NCI-H748 treated with DMSO at 0.1 percent for 48 hours (cell line): ENCODE measurements around the gene LYST.

ENCODE experiments used
- DNase-seq: peaks from one replicate; lab custom pipeline; 2025; lab: John Stamatoyannopoulos, UW

The LYST gene

DNA sequence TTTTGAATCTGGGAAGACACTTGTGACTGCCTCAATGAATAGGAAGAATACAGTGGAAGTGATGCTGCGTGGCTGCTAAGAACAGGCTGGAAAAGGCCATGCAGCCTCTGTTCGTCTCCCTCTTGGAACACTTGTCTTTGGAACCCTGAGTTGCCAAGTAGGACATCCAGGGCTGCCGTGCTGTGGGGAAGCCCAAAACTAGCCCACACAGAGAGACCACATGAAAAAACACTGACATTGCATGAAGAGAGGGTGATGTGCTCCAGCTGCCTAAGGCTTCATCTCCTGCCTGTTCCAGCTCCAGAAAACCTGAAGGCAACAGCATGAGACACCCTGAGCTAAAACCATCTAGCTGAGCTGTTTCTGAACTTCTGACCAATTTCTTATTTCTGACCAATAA lies 156.0 kb downstream of the LYST start:
- DNase-seq, result no peak

DNA sequence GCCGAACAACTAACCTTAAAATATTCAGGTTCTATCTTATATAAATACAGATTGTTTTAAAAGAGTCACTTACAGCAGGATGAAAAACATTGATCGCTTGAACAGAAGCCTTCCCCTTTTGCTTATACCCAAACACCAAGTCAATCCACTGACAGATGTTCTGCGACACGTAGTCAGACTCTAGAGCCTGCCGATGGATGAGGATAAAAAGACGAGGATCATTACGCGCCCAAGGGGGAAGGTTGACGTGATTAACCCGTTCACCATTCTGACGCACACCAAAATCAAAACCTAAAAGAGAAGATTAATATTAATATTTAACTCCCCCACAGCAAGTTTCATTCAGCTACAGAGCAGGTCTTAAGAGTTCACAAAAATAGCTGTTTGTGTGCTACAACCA lies 157.7 kb downstream of the LYST start:
- DNase-seq, result no peak

DNA sequence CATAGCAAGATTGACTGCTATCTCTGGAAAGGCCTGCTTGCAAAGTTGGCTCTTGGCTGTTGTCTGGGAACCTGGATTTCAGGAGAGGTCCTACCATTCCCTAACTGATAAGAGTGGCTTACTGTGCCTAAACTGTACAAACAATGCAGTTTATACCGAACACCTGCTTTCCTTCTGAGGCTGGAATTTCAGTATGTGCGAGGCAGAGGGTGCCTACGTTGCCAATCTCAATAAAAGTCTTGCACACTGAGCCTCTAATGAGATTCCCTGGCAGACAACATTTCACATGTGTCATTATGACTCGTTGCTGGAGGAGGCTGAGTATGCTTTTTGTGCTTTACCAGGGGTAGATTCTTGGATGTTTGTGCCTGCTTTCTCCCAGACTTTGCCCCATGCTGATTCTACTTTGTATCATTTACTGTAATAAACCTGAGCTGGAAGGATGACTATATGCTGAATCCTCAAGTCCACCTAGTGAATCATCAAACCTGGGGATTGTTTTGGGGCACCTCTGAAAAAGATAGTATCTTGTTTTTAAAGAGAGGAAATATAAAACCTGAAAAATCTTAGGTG lies 158.2 kb downstream of the LYST start:
- DNase-seq, result no peak

DNA sequence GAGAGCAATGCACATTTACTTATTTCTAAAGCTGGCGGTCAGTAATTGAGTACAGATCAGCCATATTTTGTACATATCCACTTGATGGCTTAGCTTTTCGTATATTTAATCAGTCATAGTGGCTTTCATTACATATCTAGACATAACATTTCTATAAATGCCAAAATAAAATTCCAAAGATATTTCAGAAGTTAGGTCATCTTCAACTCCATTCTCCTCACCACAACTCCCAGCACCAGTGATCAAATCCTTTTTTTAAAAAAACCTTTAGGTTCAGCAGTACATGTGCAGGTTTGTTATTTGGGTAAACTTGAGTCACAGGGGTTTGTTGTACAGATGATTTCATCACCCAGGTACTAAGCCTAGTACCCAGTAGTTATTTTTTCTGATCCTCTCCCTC lies 163.2 kb downstream of the LYST start:
- DNase-seq, result no peak

DNA sequence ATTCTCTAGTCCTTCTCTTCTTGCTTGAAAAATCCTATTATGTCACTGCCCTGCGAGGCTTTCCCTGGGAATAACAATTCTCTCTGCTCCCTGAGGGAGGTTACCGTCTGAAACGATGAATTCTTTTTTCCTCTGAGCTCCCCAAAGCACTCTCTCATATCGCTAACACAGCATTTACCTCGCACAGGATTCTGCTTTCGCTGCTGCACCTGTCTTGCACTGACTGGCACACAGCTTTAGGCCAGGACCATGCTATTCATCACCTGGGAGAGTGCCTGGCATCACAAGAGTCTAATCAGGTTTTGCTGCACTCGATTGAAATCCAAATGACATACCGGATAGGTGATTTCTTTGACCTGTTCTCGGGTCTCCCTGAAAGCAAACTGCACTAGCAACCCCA lies 164.3 kb downstream of the LYST start:
- no peak for DNase-seq

DNA sequence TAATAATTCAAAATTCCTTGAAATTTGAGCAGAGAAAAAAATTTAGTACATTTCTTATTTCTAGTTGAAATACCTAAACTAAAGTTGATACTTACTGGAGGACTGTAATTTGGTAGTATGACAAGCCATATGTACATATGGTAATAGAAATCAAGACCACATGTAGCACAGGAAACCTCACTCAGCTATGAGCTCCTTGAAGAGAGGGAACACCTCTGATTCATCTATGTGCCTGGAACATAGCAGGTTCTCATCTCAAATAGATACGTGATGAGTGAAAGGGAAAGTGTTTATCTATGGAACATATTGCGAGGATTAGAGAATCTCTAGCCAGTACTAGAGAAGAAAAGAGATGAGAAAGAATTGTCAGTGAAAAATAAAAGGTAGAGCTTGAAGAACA lies 169.2 kb downstream of the LYST start:
- DNase-seq, result no peak

DNA sequence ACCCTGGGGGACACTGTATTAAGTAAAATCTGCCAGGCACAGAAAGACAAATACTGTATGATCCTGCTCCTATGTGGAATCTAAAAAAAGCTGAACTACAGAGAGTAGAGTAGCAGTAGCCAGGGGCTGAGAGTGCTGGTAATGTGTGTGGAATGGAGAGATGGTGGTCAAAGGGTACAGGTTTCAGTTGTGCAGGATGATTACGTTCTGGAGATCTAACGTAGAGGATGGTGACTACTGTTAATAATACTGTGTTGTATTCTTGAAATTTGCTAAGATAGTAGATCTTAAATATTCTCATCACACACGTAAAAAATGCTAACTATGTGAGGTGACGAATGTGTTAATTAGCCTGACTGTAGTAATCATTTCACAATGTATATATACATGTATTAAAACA lies 177.3 kb downstream of the LYST start:
- no peak for DNase-seq

DNA sequence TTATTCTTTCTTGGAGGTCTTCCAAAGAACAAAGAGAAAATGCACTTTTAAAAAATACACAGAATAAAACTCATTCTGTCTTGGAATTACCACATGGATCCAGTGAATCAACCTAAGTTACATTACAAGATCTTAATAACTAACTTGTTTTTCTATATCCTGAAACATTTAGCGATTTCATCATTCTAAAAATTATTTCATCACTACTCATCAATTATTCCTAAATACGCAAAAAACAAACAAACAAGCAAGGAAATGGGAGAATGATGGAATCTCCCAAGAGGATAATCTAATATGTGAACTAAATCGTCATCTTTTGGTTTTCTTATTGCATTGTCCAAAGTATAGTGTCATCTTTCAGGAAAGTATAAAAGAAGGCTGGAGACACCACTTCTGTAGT lies 178.6 kb downstream of the LYST start:
- DNase-seq, result no peak

DNA sequence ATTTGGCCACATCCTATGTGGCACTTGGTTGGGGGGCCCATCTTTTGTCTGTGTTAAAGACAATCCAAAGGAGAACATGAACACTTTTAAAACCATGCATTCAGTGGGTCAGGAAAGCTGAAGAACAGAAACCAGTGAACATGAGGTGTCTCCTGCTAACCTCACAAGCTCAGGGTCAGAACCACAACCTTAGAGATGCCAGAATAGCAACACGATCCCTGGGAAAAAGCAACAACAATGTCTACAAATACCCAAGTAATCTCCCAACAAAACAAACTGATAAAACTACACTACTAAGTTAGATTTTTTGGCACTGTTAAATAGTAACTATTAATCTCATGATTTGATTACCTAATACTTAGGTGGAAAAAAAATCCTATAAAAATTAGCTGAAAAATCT lies 183.1 kb downstream of the LYST start:
- DNase-seq, result no peak

DNA sequence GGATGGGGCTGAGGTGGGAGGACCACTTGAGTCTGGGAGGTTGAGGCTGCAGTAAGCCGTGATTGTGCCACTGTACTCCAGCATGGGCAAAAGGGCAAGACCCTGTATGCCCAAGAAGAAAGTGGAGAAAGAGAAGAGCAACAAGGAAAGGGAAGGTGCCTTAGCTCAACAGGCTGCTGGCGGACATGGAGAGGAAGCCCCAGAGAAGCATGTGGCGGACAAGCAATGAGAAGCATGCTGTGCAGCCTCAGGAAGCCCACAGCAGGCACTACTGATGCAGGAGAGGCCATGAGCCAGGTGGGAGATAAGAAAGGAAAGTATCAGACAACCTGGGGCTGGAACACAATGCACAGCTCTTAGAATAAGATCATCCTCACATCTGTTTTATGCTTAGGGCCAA lies 184.5 kb downstream of the LYST start:
- DNase-seq, result no peak

DNA sequence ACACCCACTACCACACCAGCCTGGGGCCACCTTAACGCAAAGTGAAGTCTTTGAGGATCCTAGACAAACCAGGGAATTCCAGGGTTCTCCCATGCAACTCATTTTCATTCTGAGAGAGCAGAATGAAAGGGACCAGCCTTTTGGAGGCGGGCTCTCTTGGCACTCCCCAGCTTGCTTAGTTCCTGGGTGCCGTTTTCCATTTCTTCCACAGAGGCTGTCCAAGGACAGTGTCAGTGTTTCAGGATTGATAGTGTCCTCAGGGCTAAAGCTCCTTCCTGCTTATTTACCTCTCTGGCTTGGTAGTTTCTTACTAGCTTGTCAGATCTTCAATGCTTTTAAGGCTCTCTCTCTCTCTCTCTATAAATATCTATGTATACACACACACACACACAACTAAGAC lies 187.1 kb downstream of the LYST start:
- no peak for DNase-seq

DNA sequence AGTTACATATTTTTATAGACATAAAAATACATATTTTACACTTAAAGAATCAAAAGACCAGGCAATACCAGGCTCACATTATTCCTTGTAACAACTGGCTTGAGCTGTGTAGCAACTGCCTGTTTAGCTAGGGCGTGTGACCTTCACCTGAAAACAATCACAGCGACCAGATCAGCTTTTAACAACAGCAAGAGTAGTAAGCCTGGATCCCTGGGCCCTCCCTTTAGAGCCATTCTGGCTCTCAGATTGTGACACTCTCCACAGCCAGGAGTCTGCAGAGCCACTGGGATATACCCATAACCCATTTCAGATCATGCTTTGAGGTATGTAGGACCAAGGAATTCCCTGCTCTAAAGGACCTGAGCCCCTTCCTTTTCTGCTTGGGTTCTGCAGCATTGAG lies 187.7 kb downstream of the LYST start:
- no peak for DNase-seq

DNA sequence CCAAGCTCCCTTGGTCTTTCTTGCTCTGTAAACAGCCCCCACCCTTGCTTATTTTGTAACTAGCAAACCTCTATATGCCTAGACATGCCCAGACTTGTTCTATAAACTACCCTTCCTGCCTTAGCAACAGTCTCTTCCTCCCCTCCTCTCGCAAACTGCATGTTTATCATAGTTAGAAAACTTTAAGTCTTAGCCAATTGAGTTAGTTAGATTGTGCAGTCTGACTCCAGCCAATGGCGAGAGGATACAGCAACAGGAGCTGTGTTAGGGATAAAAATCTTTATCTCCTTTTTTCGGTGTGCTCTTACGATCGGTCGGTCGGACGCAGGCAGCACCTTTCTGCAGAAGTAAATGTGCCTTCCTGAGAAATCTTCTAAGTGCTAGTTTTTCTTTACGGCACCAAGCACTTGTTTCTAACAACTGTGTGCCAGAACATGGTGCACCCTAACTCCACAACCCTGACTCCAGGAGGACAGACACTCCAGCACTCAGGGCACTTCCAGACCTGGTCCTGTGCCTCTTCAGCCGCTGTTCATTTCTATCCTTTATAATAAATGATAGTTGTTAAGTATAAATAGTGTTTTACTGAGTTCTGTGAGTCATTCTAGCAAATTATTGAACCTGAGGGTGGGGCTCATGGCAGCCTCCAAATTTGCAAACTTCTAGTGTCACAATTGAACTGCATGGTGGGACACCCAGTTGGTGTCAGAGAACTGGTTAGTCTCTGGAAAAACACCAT lies 191.4 kb downstream of the LYST start:
- peak; percentile 29 for DNase-seq

DNA sequence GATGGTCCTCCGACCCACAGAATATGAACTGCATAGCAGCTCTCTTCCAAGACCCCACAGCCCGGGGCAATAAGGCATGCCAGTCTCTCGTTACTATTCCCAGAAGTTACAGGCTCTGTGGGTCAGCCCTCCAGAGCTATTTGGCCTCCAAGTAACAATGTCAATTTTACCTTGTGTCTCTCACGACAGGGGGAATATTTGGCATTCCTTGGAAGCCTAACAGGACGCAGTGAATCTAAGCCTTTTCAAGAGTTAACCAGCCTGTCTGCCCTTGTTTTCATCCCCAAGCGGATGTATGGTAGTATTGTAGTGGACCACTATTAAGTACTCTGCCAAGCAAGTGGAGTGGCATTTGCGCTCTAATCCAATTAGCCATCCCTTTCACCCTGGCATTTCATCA lies 192.7 kb downstream of the LYST start:
- no peak for DNase-seq

DNA sequence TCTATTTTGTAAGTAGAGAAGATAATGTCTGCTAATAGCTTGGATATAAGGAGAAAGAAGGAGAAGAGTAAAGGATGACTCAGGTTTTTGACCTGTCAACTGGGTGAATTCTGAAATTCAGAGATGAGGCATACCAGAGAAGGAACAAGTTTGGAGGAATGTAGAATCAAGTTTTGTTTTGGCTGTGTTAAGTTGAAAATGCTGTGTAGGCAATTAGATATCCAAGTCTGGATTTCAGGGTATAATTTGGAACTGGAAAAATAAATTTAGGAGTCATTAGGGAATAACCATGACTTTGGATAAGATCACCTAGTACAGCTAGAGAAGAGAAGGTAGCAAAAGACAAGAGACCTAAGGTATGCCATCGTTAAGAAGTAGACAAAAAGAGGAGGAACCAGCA lies 194.7 kb downstream of the LYST start:
- no peak for DNase-seq

DNA sequence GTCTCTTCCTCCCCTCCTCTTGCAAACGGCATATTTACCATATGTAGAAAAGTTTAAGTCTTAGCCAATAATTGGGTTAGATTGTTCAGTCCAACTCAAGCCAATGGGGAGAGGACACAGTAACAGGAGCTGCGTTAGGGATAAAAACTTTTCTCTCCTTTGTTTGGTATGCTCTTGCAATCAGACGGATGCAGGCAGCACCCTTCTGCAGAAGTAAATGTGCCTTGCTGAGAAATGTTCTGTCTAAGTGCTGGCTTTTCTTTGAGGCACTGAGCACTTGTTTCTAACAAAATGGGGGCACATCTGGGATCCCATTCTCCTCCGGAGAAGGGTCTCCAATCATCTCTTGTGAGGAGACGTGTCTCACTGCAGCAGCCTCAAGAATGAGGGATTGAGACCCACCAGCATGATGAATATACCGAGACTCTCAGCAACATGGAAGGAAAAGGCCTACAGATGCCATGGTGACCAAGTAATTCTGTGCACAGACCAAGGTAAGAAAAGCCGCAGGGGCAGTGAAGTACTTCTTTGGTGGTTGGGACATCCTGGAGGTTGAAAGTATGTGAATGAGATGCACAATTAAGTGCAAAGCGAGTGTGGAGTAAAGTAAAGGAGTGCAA lies 196.4 kb downstream of the LYST start:
- DNase-seq, result no peak

DNA sequence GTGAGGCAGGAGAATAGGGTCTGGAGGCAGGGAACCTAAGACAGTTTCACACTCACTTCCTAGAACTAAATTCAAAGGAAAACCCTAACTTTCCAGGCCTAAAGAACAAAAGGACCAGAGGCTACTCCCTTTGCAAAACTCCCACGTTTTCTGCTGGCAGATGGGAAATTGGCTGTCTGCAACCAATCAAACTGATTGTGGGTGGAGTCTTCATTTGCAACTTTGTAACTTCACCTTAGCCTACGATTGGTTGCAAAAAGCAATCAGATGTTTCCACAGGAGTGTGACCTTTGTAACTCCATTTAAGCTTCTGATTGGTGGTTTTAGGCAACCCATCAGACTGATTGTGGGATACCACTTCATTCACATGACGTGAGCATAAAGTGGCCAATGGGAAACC lies 197.4 kb downstream of the LYST start:
- DNase-seq, result no peak

DNA sequence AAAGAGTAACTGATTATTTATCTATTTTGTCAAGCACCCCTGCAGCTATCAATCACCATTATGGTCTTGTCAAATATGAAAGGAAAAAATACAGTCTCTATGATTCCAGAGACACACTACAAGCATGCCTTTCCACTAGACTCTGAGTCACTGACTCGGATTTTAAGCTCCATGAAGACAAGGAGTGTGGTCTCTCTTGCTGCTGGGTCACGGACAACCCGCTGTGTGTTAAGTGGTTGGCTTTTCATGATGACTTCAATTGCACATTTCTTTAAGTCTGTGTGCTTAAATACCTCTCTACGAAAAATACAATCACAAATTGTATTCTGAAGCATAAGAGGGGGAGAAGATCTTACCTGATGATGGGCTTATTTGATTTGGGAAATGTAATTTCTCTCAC lies 203.1 kb downstream of the LYST start:
- no peak for DNase-seq

DNA sequence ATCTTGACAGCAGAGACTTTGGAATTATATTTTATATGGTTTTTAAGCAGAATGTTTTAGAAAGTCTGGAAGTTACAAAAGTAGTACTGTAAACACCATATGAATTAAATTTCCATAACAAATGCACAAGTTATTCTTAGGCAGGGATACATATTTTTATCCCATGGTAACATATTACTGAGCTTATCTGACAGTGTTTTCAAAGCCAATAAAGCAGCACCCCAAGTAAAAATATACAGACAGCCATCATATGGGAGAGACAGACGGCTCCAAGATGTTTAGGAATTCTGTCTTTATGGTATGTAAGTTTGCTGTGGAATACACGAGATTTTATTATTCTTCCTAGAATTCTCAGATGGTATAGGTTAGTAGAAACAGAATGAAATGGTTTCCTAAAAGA lies 205.1 kb downstream of the LYST start:
- DNase-seq, result no peak

DNA sequence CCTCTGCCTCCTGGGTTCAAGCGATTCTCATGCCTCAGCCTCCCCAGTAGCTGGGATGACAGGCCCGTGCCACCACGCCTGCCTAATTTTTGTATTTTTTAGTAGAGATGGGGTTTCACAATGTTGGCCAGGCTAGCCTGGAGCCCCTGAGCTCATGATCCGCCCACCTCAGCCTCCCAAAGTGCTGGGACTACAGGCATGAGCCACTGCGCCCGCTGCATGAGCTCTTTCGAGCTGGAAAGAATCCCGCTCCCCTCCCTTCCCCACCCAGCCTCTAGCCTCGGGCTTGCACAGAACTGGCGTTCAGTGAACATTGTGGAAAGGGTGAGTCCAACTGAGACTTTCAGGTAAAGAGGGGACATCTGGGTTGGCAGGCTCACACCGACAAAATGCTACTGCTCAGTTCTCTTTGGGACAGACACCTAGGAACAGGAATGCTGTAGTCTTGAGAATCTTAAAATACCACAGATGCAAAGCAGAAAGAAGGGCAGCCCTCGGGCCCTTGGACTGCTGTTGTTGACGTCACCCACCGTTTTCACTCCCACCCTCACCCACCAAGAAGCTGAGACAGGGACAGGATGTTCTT lies 207.4 kb downstream of the LYST start:
- no peak for DNase-seq

DNA sequence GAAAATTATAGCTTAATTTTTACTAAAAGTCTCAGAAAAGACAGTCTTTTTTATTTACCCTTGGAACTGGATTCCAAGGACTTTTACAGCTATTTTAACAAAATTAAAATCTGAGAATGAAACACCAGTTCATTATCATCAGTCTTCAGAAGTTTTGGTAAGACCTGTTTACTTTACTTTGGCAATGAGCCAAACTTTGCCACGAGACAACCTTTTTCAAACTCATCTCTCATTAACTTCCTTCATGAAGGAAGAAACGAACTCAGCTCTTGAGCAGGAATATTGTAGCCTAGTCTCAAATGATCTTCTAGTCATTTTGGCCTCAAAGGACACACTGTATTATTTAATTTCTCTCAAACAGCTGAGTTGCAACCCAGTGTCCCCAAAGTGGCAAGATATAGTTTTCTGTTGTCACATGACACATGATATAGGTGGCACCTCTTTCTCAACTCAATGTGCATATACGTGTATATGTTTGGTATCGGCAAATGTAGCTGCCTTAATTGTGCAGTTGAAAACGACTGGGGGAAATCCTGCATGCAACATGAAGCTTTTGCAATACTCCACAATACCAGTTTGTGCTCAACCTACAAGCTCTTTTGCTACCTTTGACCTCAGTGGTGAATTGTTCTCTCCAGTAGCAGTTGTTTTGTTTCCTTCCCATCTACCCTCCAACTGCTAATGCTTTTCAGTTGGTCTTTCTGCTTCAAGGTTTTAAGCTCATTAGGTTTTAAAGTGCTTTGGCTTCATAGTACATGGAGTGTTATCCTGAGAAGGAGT lies 208.8 kb downstream of the LYST start:
- no peak for DNase-seq

DNA sequence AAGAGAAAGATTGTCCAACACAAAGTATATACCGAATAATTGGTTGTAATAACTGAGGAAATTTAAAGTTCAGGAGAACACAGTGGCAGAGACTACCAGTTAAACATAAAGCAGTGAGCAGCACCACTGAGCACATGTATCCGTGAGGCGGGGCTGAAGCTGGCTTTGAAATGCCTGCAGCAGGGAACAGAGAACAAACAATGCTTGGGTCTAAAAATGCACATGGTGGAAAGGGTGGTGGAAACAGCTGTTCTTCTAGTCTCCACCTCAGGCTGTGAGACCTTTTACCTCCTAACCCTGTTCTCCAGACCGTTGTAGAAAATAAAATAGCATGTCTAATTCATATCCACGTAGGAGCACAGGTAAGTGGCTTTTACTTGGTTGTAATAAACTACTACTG lies 209.4 kb downstream of the LYST start:
- DNase-seq, result no peak

DNA sequence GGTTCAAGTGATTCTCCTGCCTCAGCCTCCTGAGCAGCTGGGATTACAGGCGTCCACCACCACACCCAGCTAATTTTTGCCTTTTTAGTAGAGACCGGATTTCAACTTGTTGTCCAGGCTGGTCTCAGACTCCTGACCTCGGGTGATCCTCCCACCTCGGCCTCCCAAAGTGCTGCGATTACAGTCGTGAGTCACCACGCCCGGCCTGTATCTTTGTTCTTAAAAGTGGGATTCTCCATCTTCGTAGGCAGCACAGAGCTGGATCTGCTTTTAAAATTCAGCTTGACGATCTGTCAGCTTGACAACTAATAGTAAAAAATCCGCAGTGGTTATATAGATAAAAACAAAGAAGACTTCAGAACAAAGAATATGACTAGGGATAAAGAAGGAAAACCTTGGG lies 214.3 kb downstream of the LYST start:
- no peak for DNase-seq
